H1 (cell line): ENCODE measurements around the gene TANC1. TPM values are rescaled to one million over a fixed set of nuclear protein-coding genes. Genes with fewer than 3 reads are reported as not detected.

ENCODE experiments used
- JUND ChIP-seq: IDR thresholded peaks from 2 replicates; pipeline ENCODE4 v1.6.1; 2011; ENCODE audit warnings: mild to moderate bottlenecking, improper control_type of control experiment, low read length
- PHF8 ChIP-seq: fragments of 200-600 bp; sonication (generic); conservative IDR thresholded peaks from 2 replicates; pipeline ENCODE4 v1.7.1; 2012; ENCODE audit warnings: low read depth, mild to moderate bottlenecking, inconsistent platforms, low read length, moderate library complexity
- SIX5 ChIP-seq: IDR thresholded peaks from 2 replicates; pipeline ENCODE4 v1.6.1; 2011; ENCODE audit warnings: mild to moderate bottlenecking, low read depth, low read length
- TCF12 ChIP-seq: IDR thresholded peaks from 2 replicates; pipeline ENCODE4 v1.6.1; 2011; ENCODE audit warnings: low read depth, mild to moderate bottlenecking, low read length
- TEAD4 ChIP-seq: IDR thresholded peaks from 2 replicates; pipeline ENCODE4 v1.6.1; 2012; ENCODE audit warnings: low read depth, low read length, inconsistent platforms, mixed read lengths
- polyA plus RNA-seq, 7 experiments: library from polyadenylated mRNA; depleted of rRNA in 3 of 7; stranded (reverse) in 5 of 7; unstranded in 2 of 7; fragments of >200 nt in 5 of 7; fragments of 200-250 nt in 2 of 7; gene quantifications; 1 replicate in 5 of 7; 2 replicates in 1 of 7; 4 replicates in 1 of 7; pipeline versions ENCODE4 v1.2.1 to v1.2.3, GENCODE V29; 2011 to 2013; ENCODE audit warnings: missing spikeins in 2 of 7, mixed read lengths in 2 of 7
- total RNA-seq: library from RNA; stranded (reverse); fragmentation: NEBNext Ultra II Directional; extraction: Animal tissue kit (Norgen Biotek cat#: 25700); gene quantifications from 2 replicates; pipeline ENCODE4 v1.2.1, GENCODE V29; 2021
- TF ChIP-seq, protein P1 (sequence below): fragments of 300-600 bp; sonication (generic); IDR thresholded peaks from 2 replicates; pipeline ENCODE4 v1.7.1; 2012; ENCODE audit warnings: low read length, moderate library complexity, mild to moderate bottlenecking, inconsistent platforms; ENCODE audit not compliant: insufficient replicate concordance

The TANC1 gene
- total and polyA plus RNA-seq, 2 of the 8 experiments (the other 6 are each of a cell fraction or from before 2014, with no cell fraction given): 4.1 to 7.6 TPM

- TF ChIP-seq, protein P1, sequence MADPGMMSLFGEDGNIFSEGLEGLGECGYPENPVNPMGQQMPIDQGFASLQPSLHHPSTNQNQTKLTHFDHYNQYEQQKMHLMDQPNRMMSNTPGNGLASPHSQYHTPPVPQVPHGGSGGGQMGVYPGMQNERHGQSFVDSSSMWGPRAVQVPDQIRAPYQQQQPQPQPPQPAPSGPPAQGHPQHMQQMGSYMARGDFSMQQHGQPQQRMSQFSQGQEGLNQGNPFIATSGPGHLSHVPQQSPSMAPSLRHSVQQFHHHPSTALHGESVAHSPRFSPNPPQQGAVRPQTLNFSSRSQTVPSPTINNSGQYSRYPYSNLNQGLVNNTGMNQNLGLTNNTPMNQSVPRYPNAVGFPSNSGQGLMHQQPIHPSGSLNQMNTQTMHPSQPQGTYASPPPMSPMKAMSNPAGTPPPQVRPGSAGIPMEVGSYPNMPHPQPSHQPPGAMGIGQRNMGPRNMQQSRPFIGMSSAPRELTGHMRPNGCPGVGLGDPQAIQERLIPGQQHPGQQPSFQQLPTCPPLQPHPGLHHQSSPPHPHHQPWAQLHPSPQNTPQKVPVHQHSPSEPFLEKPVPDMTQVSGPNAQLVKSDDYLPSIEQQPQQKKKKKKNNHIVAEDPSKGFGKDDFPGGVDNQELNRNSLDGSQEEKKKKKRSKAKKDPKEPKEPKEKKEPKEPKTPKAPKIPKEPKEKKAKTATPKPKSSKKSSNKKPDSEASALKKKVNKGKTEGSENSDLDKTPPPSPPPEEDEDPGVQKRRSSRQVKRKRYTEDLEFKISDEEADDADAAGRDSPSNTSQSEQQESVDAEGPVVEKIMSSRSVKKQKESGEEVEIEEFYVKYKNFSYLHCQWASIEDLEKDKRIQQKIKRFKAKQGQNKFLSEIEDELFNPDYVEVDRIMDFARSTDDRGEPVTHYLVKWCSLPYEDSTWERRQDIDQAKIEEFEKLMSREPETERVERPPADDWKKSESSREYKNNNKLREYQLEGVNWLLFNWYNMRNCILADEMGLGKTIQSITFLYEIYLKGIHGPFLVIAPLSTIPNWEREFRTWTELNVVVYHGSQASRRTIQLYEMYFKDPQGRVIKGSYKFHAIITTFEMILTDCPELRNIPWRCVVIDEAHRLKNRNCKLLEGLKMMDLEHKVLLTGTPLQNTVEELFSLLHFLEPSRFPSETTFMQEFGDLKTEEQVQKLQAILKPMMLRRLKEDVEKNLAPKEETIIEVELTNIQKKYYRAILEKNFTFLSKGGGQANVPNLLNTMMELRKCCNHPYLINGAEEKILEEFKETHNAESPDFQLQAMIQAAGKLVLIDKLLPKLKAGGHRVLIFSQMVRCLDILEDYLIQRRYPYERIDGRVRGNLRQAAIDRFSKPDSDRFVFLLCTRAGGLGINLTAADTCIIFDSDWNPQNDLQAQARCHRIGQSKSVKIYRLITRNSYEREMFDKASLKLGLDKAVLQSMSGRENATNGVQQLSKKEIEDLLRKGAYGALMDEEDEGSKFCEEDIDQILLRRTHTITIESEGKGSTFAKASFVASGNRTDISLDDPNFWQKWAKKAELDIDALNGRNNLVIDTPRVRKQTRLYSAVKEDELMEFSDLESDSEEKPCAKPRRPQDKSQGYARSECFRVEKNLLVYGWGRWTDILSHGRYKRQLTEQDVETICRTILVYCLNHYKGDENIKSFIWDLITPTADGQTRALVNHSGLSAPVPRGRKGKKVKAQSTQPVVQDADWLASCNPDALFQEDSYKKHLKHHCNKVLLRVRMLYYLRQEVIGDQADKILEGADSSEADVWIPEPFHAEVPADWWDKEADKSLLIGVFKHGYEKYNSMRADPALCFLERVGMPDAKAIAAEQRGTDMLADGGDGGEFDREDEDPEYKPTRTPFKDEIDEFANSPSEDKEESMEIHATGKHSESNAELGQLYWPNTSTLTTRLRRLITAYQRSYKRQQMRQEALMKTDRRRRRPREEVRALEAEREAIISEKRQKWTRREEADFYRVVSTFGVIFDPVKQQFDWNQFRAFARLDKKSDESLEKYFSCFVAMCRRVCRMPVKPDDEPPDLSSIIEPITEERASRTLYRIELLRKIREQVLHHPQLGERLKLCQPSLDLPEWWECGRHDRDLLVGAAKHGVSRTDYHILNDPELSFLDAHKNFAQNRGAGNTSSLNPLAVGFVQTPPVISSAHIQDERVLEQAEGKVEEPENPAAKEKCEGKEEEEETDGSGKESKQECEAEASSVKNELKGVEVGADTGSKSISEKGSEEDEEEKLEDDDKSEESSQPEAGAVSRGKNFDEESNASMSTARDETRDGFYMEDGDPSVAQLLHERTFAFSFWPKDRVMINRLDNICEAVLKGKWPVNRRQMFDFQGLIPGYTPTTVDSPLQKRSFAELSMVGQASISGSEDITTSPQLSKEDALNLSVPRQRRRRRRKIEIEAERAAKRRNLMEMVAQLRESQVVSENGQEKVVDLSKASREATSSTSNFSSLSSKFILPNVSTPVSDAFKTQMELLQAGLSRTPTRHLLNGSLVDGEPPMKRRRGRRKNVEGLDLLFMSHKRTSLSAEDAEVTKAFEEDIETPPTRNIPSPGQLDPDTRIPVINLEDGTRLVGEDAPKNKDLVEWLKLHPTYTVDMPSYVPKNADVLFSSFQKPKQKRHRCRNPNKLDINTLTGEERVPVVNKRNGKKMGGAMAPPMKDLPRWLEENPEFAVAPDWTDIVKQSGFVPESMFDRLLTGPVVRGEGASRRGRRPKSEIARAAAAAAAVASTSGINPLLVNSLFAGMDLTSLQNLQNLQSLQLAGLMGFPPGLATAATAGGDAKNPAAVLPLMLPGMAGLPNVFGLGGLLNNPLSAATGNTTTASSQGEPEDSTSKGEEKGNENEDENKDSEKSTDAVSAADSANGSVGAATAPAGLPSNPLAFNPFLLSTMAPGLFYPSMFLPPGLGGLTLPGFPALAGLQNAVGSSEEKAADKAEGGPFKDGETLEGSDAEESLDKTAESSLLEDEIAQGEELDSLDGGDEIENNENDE: no peak
- no peak for TF ChIP-seq TCF12
- TF ChIP-seq PHF8: no peak
- no peak for TF ChIP-seq SIX5
- no peak for TF ChIP-seq JUND
- TF ChIP-seq TEAD4: no peak
Observed at GRCh38 chr2:158997037-158997790, 28.8 kb downstream of the TANC1 start (continued).
